NT2/D1 (cell line): ENCODE results near the gene ENO2.

Source experiments
- YY1 ChIP-seq: IDR thresholded peaks from 2 replicates; pipeline ENCODE4 v1.6.1; 2011; ENCODE audit not compliant: insufficient read length, insufficient read depth
- ZNF274 ChIP-seq: IDR thresholded peaks from 2 replicates; pipeline ENCODE4 v1.6.1; 2011; ENCODE audit warnings: mild to moderate bottlenecking, low read depth, low read length

- no peak for TF ChIP-seq ZNF274
- TF ChIP-seq YY1: no peak
Measured at GRCh38 chr12:6964605-6965025, 50.2 kb downstream of the ENO2 start.
